ENCODE data around the gene FOXO3B.
"Not testable (repeated sequence)": the region's sequence is repeated elsewhere in the genome, so short reads cannot be mapped to it uniquely, and the experiment has no call there.

The FOXO3B gene

GRCh38 chr17:18644291-18644690, 37.8 kb downstream of the FOXO3B start, which contains the start of gene TBC1D28:
Gene TBC1D28 (minus strand): TSS chr17:18644391. CDS start chr17:18641352, 3,039 bp downstream.
- not testable (repeated sequence) for DNase-seq

- DNase-seq: not testable (repeated sequence)
Measured at GRCh38 chr17:18643124-18643523, 39.0 kb downstream of the FOXO3B start.

GRCh38 chr17:18638357-18638756, 43.8 kb downstream of the FOXO3B start:
- not testable (repeated sequence) for DNase-seq

GRCh38 chr17:18636237-18636636, 45.9 kb downstream of the FOXO3B start:
- not testable (repeated sequence) for DNase-seq

GRCh38 chr17:18635773-18636172, 46.3 kb downstream of the FOXO3B start:
- not testable (repeated sequence) for DNase-seq

- not testable (repeated sequence) for DNase-seq
Measured at GRCh38 chr17:18634550-18635263, 47.4 kb downstream of the FOXO3B start.

Data from CD4-positive, alpha-beta T cell treated with Interleukin-21 for 1 hour (primary cell).